ENCODE results near the gene MB.

DNA sequence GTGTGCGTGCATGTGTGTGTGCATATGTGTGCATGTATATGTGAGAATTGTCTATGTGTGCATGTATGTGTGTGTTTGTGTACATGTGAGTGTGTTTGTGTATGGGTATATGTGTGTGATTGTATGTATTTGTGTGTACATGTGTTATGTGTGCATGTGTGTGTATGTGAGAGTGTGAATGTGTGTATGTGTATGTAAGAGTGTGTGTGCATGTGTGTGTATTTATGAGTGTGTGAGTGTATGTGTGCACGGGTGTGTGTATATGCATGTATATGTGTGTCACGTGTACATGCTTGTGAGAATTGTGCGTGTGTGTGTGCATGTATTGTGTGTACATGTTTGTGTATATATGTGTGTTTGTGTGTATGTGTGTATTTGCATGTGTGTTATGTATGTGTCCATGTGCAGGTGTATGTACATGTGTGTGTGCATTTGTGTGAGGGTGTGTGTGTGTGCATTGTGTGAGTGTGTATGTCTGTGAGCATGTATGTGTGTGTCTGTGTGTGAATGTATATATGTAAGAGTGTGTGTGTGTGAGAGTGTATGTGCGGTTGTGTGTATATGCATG lies 16.0 kb downstream of the MB start:
- TF ChIP-seq POLR2A (IDR thresholded peaks at IDR 0.05; ENCODE audit: low read depth, low read length) (no peak), POLR2AphosphoS5 (IDR thresholded peaks at IDR 0.05; ENCODE audit: low read depth, low read length) (no peak), TAF1 (IDR thresholded peaks at IDR 0.05; ENCODE audit: low read depth, low read length) (no peak), POU2F2 (IDR thresholded peaks at IDR 0.05; ENCODE audit: low read depth, low read length) (no peak), SPI1 (IDR thresholded peaks at IDR 0.05; ENCODE audit: low read depth, low read length) (no peak)

All from GM12891 (cell line).